ENCODE results near the gene TAS2R60. TPM values are rescaled to one million over a fixed set of nuclear protein-coding genes. Genes with fewer than 3 reads are reported as not detected.
A peak's percentile ranks its signal among the peaks of the same experiment; 100 is the strongest.

TAS2R60 gene
- total RNA-seq, 6 experiments from 2014 or later, result not detected

GRCh38 chr7:143458681-143459080 lies 15.4 kb downstream of the TAS2R60 start:
- no peaks in the 10 kb centered on the region for H3K27me3 Mint-ChIP-seq (ENCODE audit: insufficient read depth)
- H3K36me3 Mint-ChIP-seq (ENCODE audit: low read depth), result no peaks in the 10 kb centered on the region; the same call in 1 of the 2 replicates
- TF ChIP-seq CTCF (IDR thresholded peaks at IDR 0.05), result no peak
- DNase-seq, result no peak
- peak overlapping the region; percentile 96 for H3K27ac Mint-ChIP-seq
- H3K9me3 Mint-ChIP-seq, result no peaks in the 10 kb centered on the region; the same call in 1 of the 2 replicates
- peak overlapping the region; percentile 72 for H3K4me3 Mint-ChIP-seq
- H3K4me1 Mint-ChIP-seq (ENCODE audit: low read depth), result peaks cover 70% of the 10 kb centered on the region

GRCh38 chr7:143459359-143459758 lies 16.1 kb downstream of the TAS2R60 start:
- TF ChIP-seq CTCF (IDR thresholded peaks at IDR 0.05), result no peak
- Mint-ChIP-seq H3K36me3 (ENCODE audit: low read depth) (no peaks in the 10 kb centered on the region; the same call in 1 of the 2 replicates), H3K9me3 (no peaks in the 10 kb centered on the region; the same call in 1 of the 2 replicates), H3K27ac (peak overlapping the region; percentile 96), H3K4me1 (ENCODE audit: low read depth) (peaks cover 66% of the 10 kb centered on the region), H3K4me3 (no peak overlapping the region; the same call in 1 of the 2 replicates), H3K27me3 (ENCODE audit: insufficient read depth) (no peaks in the 10 kb centered on the region)
- DNase-seq, result no peak

DNA sequence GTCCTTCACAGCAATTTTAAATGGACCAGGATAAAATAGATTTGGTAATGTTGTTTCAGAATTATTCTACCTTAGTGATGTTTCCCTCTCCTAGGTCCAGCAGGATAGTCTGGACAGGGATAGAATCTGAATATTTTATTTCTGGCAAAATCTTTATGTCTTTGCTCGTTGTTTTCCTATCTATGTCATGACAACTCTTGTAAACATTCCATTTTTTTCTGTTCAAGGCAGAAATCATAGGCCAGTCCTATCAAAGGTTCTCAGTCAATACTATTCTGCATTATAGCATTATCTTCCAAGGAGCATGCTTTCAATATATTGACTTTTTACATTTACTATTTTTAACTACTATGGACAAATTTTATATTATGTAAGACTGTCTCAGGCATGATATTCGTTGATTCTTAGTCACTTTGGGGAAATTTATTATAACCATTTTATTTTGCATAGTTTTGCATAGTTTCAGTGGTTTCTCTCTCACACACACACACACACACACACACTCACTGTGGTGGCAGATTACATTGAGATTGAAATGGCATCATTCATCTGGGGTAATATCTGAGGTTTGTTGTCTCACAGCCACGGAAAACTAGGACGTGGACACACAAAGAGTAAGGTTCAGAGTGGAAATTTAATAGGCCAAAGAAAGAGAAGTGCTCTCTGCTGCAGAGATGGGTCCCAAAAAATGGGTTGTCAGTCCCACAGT lies 17.2 kb downstream of the TAS2R60 start:
- Mint-ChIP-seq H3K36me3 (ENCODE audit: low read depth) (no peaks in the 10 kb centered on the region; the same call in 1 of the 2 replicates), H3K27ac (no peak overlapping the region), H3K9me3 (no peaks in the 10 kb centered on the region; the same call in 1 of the 2 replicates), H3K4me3 (no peak overlapping the region), H3K27me3 (ENCODE audit: insufficient read depth) (no peaks in the 10 kb centered on the region), H3K4me1 (ENCODE audit: low read depth) (peaks cover 55% of the 10 kb centered on the region)
- no peak for DNase-seq
- TF ChIP-seq CTCF (IDR thresholded peaks at IDR 0.05), result no peak

- Mint-ChIP-seq H3K36me3 (ENCODE audit: low read depth) (no peaks in the 10 kb centered on the region; the same call in 1 of the 2 replicates), H3K4me3 (no peak overlapping the region), H3K4me1 (ENCODE audit: low read depth) (peaks cover 39% of the 10 kb centered on the region), H3K27ac (no peak overlapping the region), H3K9me3 (no peaks in the 10 kb centered on the region; the same call in 1 of the 2 replicates), H3K27me3 (ENCODE audit: insufficient read depth) (no peaks in the 10 kb centered on the region)
- no peak for TF ChIP-seq CTCF (IDR thresholded peaks at IDR 0.05)
- DNase-seq, result no peak
Observed at GRCh38 chr7:143462045-143462444, 18.8 kb downstream of the TAS2R60 start.

- Mint-ChIP-seq H3K4me1 (ENCODE audit: low read depth) (peaks cover 31% of the 10 kb centered on the region), H3K27ac (no peak overlapping the region), H3K9me3 (no peaks in the 10 kb centered on the region; the same call in 1 of the 2 replicates), H3K4me3 (no peak overlapping the region), H3K27me3 (ENCODE audit: insufficient read depth) (no peaks in the 10 kb centered on the region), H3K36me3 (ENCODE audit: low read depth) (no peaks in the 10 kb centered on the region; the same call in 1 of the 2 replicates)
- TF ChIP-seq CTCF (IDR thresholded peaks at IDR 0.05), result no peak
- no peak for DNase-seq
Observed at GRCh38 chr7:143463556-143463955, 20.3 kb downstream of the TAS2R60 start.

All from HFFc6 (cell line).